HG03558 (cell line): Measurements from ENCODE around the gene NCCRP1.

Source experiments
- ATAC-seq: cut with Tn5 transposase; IDR thresholded peaks from one replicate; pipeline ENCODE4 v1.9.1; 2021; ENCODE audit warnings: moderate number of reproducible peaks; ENCODE audit not compliant: unreplicated experiment; ENCODE audit errors: extremely low read depth

NCCRP1 gene

DNA sequence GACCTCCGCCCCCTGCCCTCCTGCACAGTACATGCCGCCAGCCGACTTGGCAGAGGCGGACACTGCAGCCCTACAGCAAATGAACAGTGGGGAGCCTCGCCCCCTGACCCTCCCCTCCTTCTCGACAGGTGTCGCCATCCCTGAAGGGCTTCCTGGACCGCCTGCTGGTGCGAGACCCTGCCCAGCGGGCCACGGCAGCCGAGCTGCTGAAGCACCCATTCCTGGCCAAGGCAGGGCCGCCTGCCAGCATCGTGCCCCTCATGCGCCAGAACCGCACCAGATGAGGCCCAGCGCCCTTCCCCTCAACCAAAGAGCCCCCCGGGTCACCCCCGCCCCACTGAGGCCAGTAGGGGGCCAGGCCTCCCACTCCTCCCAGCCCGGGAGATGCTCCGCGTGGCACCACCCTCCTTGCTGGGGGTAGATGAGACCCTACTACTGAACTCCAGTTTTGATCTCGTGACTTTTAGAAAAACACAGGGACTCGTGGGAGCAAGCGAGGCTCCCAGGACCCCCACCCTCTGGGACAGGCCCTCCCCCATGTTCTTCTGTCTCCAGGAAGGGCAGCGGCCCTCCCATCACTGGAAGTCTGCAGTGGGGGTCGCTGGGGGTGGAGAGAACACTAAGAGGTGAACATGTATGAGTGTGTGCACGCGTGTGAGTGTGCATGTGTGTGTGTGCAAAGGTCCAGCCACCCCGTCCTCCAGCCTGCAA is 18.3 kb upstream of the NCCRP1 start:
- ATAC-seq: no peak

- ATAC-seq: no peak
Observed at GRCh38 chr19:39179754-39180153, 17.0 kb upstream of the NCCRP1 start.

GRCh38 chr19:39180749-39181148 is 16.0 kb upstream of the NCCRP1 start:
- no peak for ATAC-seq

GRCh38 chr19:39181500-39182173 is 15.1 kb upstream of the NCCRP1 start:
- ATAC-seq: no peak

GRCh38 chr19:39182174-39182505 is 14.6 kb upstream of the NCCRP1 start:
- ATAC-seq: no peak

DNA sequence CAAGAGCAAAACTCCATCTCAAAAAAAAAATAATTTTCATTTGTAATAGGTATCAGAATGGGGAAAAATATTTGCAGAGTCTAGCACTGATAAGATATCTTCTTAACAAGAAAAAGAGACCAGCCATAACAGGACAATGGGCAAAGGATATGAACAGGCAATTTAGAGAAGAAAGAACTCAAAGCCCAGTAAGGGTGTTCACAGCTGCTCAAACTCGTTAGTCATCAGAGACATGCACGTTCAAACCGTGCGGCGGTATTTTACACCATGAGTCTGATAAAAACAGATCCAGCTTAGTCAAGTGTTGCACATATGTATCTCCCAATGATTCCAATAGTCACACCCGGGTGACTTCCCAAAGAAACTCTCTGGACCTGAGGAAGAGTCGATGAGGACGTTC is 13.7 kb upstream of the NCCRP1 start:
- no peak for ATAC-seq

GRCh38 chr19:39186391-39186790 is 10.4 kb upstream of the NCCRP1 start:
- ATAC-seq: no peak

GRCh38 chr19:39187552-39187943 is 9.2 kb upstream of the NCCRP1 start:
- ATAC-seq: no peak

- ATAC-seq: no peak
Observed at GRCh38 chr19:39188960-39189359, 7.8 kb upstream of the NCCRP1 start.

- ATAC-seq: no peak
Observed at GRCh38 chr19:39190768-39191167, 6.0 kb upstream of the NCCRP1 start.

DNA sequence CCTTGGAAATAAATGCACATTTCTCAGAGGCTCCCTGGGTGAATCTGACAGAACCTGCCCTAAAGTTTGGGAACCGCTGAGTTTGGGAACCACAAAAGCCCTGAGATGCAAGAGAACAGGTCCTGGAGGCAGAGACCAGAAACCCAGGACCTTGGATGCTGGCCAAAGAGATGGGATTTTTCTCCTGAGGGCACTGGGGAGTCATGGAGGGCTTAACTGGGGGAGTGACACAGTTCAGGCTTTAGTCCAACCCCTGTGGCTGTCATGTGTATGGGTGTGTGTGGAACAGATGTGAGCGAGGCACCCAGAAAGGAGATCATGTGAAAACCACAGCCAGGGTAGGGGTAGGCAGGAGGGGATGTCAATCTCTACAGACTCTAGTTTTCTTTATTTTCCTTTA is 3.9 kb upstream of the NCCRP1 start:
- no peak for ATAC-seq

GRCh38 chr19:39193803-39194202 is 3.0 kb upstream of the NCCRP1 start:
- ATAC-seq: no peak

DNA sequence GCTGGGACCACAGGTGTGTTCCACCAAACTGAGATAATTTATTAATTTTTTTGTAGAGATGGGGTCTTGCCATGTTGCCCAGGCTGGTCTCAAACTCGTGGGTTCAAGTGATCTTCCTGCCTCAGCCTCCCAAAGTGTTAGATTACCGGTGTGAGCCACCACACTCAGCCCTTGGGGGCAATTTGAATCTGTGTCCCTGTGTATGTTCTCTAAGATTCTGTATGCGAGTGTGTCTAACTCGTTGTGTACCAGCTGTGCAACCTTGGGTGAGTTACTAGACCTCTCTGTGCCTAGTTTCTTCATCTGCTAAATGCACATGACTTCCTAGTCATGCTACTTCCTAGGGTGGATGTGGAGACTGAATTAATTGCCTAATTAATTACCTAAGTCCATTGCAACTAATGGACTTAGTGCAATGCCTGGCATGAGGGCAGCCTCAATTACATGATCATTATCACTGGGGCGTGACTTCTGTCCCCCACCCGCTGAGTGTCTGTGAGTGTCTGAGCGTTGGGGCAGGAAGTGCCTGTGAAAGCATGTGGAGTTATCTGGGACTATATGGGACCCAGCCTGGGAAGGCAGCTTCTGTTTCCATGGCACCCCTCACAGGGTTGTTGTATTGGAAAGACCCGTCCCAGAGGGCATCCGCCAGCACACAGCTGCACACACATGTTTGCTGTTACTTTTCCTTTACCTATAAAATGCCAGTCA is 1.8 kb upstream of the NCCRP1 start:
- ATAC-seq: no peak

- ATAC-seq: no peak
Observed at GRCh38 chr19:39195755-39196154, 1.0 kb upstream of the NCCRP1 start.

DNA sequence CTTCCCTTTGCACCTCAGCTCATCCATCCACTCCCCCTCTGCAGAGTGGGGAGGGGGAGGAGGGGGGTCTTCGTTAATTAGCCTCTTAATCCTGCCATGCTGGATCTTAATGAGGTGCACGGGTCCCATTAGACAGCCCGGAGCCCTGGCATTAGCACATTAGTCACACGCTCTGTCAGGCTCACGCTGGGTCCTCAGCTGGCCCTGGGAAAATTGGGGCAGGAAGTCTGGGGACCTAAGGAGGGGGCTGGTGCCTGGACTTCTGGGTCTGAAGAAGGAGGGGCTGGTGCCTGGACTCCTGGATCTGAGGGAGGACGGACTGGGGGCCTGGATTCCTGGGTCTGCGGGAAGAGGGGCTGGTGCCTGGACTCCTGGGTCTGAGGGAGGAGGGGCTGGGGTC is 444 bp upstream of the NCCRP1 start:
- ATAC-seq: no peak

DNA sequence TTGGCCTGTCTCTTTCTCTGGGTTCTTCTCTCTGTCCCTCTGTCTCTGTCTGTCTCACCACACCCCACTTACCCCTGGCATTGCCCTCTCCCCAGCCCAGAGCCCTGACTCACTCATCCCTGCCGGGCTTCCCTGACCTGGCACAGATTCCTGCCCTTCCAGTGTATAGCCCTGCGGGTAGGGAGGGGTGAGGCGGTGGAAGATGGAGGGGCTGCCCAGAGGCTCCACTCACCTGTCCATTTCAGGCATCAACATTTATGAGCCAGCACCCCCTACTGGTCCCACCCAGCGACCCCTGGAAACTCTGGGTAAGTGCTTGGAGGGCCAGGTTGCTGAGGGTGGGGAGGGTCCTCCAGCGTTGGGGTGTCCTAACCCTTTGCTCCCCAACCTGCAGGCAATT is 1.0 kb downstream of the NCCRP1 start:
- no peak for ATAC-seq

GRCh38 chr19:39199025-39199424 is 2.3 kb downstream of the NCCRP1 start:
- ATAC-seq: no peak

- ATAC-seq: no peak
Observed at GRCh38 chr19:39200066-39200802, 3.5 kb downstream of the NCCRP1 start.

DNA sequence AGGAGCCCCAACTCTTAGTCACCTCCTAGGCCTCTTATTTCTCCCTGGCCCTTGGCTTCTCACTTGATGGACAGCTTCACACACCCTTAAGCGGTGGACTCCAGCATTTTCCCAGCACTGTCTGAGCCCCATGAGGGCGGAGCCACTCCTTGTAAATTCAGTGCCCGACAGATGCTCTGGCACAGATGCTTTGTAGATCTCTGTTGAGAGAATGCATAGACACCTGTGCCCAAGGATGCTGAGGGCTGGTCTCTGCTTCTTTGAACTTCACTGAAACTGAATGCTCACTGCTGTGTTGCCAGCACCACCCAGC is 4.0 kb downstream of the NCCRP1 start:
- no peak for ATAC-seq

- ATAC-seq: no peak
Observed at GRCh38 chr19:39202998-39203355, 6.2 kb downstream of the NCCRP1 start.
